ENCODE measurements around the gene HAS3.
"Not testable (repeated sequence)": the region's sequence is repeated elsewhere in the genome, so short reads cannot be mapped to it uniquely, and the experiment has no call there.

Gene HAS3
- total RNA-seq, result 0 to 0.55 (median 0.12) reads per million in 18 experiments

GRCh38 chr16:69105501-69106361 lies at the start of gene HAS3:
HAS3 (plus strand) TSS chr16:69105653; CDS start chr16:69109396, 3,743 bp downstream.
- DNase-seq, result peak; percentile 13 to 54

- DNase-seq, result no peak
Measured at GRCh38 chr16:69055980-69056379, 49.5 kb upstream of the HAS3 start.

- DNase-seq, result peak; percentile 14 to 83
Measured at GRCh38 chr16:69056421-69056820, 49.0 kb upstream of the HAS3 start.

- peak; percentile 20 to 39 for DNase-seq
Measured at GRCh38 chr16:69057400-69058378, 47.8 kb upstream of the HAS3 start.

- not testable (repeated sequence) for DNase-seq
Measured at GRCh38 chr16:69063491-69063890, 42.0 kb upstream of the HAS3 start.

- peak in 1 of 2 donors; percentile 4 for DNase-seq
Measured at GRCh38 chr16:69064124-69064763, 41.2 kb upstream of the HAS3 start.

- no peak for DNase-seq
Measured at GRCh38 chr16:69064764-69065313, 40.6 kb upstream of the HAS3 start.

GRCh38 chr16:69069504-69069903 lies 35.9 kb upstream of the HAS3 start:
- no peak for DNase-seq

- no peak for DNase-seq
Measured at GRCh38 chr16:69071036-69071435, 34.4 kb upstream of the HAS3 start.

GRCh38 chr16:69072640-69072974 lies 32.8 kb upstream of the HAS3 start:
- no peak for DNase-seq

- no peak for DNase-seq
Measured at GRCh38 chr16:69073181-69073702, 32.2 kb upstream of the HAS3 start.

- no peak for DNase-seq
Measured at GRCh38 chr16:69077251-69077650, 28.2 kb upstream of the HAS3 start.

- DNase-seq, result no peak
Measured at GRCh38 chr16:69078073-69078472, 27.4 kb upstream of the HAS3 start.

GRCh38 chr16:69079697-69080096 lies 25.8 kb upstream of the HAS3 start:
- no peak for DNase-seq

- DNase-seq, result no peak
Measured at GRCh38 chr16:69083306-69083941, 22.0 kb upstream of the HAS3 start.

- no peak for DNase-seq
Measured at GRCh38 chr16:69084289-69084688, 21.2 kb upstream of the HAS3 start.

- no peak for DNase-seq
Measured at GRCh38 chr16:69085032-69085695, 20.3 kb upstream of the HAS3 start.

GRCh38 chr16:69087161-69087581 lies 18.3 kb upstream of the HAS3 start:
- no peak for DNase-seq

- no peak for DNase-seq
Measured at GRCh38 chr16:69088684-69089083, 16.8 kb upstream of the HAS3 start.

GRCh38 chr16:69089091-69089910 lies 16.2 kb upstream of the HAS3 start:
- DNase-seq, result no peak
